Liver (tissue), 9 donors: ENCODE results near the gene ASPG. TPM values are rescaled to one million over a fixed set of nuclear protein-coding genes. Genes with fewer than 3 reads are reported as not detected.

Experiments used
- DNase-seq: peaks from one replicate; pipeline ENCODE4 v3.0.0-alpha.2; 2017; ENCODE audit warnings: low spot score
- H3K27ac ChIP-seq, 2 donors: one replicate each; pipeline ENCODE4 v1.7.0; 2013; ENCODE audit warnings: inconsistent platforms in 2 of 2, low read length in 2 of 2, control low read depth in 1 of 2, low read depth in 1 of 2, mild to moderate bottlenecking in 1 of 2
- H3K27me3 ChIP-seq, 4 donors: one replicate each; pipeline versions ENCODE4 v1.6.1 to v1.7.0; 2013; ENCODE audit warnings: low read length in 3 of 4, inconsistent platforms in 1 of 4, mild to moderate bottlenecking in 1 of 4, moderate library complexity in 1 of 4; ENCODE audit not compliant: control insufficient read depth in 4 of 4, insufficient read depth in 4 of 4
- H3K36me3 ChIP-seq, 4 donors: one replicate each; pipeline versions ENCODE4 v1.6.1 to v1.7.0; 2013; ENCODE audit warnings: low read length in 3 of 4, mild to moderate bottlenecking in 3 of 4, low read depth in 1 of 4, moderate library complexity in 1 of 4; ENCODE audit not compliant: control insufficient read depth in 4 of 4, insufficient read depth in 3 of 4
- H3K4me1 ChIP-seq, 4 donors: one replicate each; pipeline versions ENCODE4 v1.6.1 to v1.7.0; 2013; ENCODE audit warnings: low read length in 3 of 4, mild to moderate bottlenecking in 3 of 4, moderate library complexity in 1 of 4; ENCODE audit not compliant: control insufficient read depth in 4 of 4, insufficient read depth in 4 of 4
- H3K4me3 ChIP-seq, 3 donors: one replicate each; pipeline versions ENCODE4 v1.6.1 to v1.7.0; 2013; ENCODE audit warnings: low read length in 3 of 3, control low read depth in 1 of 3, low read depth in 1 of 3, mild to moderate bottlenecking in 1 of 3
- H3K9ac ChIP-seq, 2 donors: one replicate each; pipeline ENCODE4 v1.7.0; 2013; ENCODE audit warnings: low read length in 2 of 2, mild to moderate bottlenecking in 2 of 2, moderate library complexity in 2 of 2, control low read depth in 1 of 2, low read depth in 1 of 2
- H3K9me3 ChIP-seq, 4 donors: one replicate each; pipeline versions ENCODE4 v1.6.1 to v1.7.0; 2013; ENCODE audit warnings: low read length in 3 of 4; ENCODE audit not compliant: control insufficient read depth in 4 of 4
- ATF3 ChIP-seq: IDR thresholded peaks from 2 replicates; pipeline ENCODE4 v1.6.1; 2016; ENCODE audit warnings: antibody characterized with exemption
- CTCF ChIP-seq: fragments of 150-350 bp; IDR thresholded peaks from 2 replicates; pipeline ENCODE4 v1.5.1; 2017; ENCODE audit warnings: improper control_type of control experiment, low read depth, low read length; ENCODE audit not compliant: missing input control
- EGR1 ChIP-seq, 2 donors: IDR thresholded peaks; 2 replicates each; pipeline ENCODE4 v1.6.1; 2016 to 2018; ENCODE audit warnings: antibody characterized with exemption in 2 of 2, low read depth in 2 of 2
- FOXA1 ChIP-seq: IDR thresholded peaks from 2 replicates; pipeline ENCODE4 v1.6.1; 2016; ENCODE audit warnings: antibody characterized with exemption
- FOXA2 ChIP-seq: IDR thresholded peaks from 2 replicates; pipeline ENCODE4 v1.6.1; 2016; ENCODE audit warnings: antibody characterized with exemption
- HNF4A ChIP-seq, 2 donors: conservative IDR thresholded peaks; 2 replicates each; pipeline ENCODE4 v1.6.1; 2016; ENCODE audit warnings: antibody characterized with exemption in 2 of 2, mild to moderate bottlenecking in 2 of 2
- HNF4G ChIP-seq: IDR thresholded peaks from 2 replicates; pipeline ENCODE4 v1.6.1; 2016; ENCODE audit warnings: antibody characterized with exemption
- JUND ChIP-seq, 2 donors: IDR thresholded peaks; 2 replicates each; pipeline ENCODE4 v1.6.1; 2016; ENCODE audit warnings: antibody characterized with exemption in 2 of 2
- MAX ChIP-seq: IDR thresholded peaks from 2 replicates; pipeline ENCODE4 v1.6.1; 2016; ENCODE audit warnings: antibody characterized with exemption
- NR2F2 ChIP-seq: IDR thresholded peaks from 2 replicates; pipeline ENCODE4 v1.6.1; 2016; ENCODE audit warnings: antibody characterized with exemption
- RAD21 ChIP-seq, 2 donors: IDR thresholded peaks; 2 replicates each; pipeline ENCODE4 v1.6.1; 2016; ENCODE audit warnings: antibody characterized with exemption in 2 of 2, mild to moderate bottlenecking in 2 of 2
- RXRA ChIP-seq, 2 donors: IDR thresholded peaks; 2 replicates each; pipeline ENCODE4 v1.6.1; 2017 to 2018; ENCODE audit warnings: antibody characterized with exemption in 2 of 2, mild to moderate bottlenecking in 1 of 2
- SP1 ChIP-seq: IDR thresholded peaks from 2 replicates; pipeline ENCODE4 v1.6.1; 2018; ENCODE audit warnings: antibody characterized with exemption, mild to moderate bottlenecking
- TAF1 ChIP-seq: conservative IDR thresholded peaks from 2 replicates; pipeline ENCODE4 v1.6.1; 2016; ENCODE audit warnings: antibody characterized with exemption, mild to moderate bottlenecking
- YY1 ChIP-seq: IDR thresholded peaks from 2 replicates; pipeline ENCODE4 v1.6.1; 2016; ENCODE audit warnings: antibody characterized with exemption, mild to moderate bottlenecking
- ZBTB33 ChIP-seq: IDR thresholded peaks from 2 replicates; pipeline ENCODE4 v1.6.1; 2016; ENCODE audit warnings: antibody characterized with exemption
- WGBS: extraction: QIAGEN DNeasy Blood & Tissue Kit; methylation state at CpG from one replicate; pipeline ENCODE4 v1.1.7; 2013; 5-methylcytosine and 5-hydroxymethylcytosine counted together
- polyA plus RNA-seq, 2 donors: library from polyadenylated mRNA; stranded (reverse) in 1 of 2; unstranded in 1 of 2; fragments of 200-250 nt in 1 of 2; fragments of >200 nt in 1 of 2; fragmentation: Nextera tagmentation in 1 of 2; extraction: Ambion mirVana in 1 of 2; gene quantifications; one replicate each; pipeline versions ENCODE4 v1.2.1 to v1.2.3, GENCODE V29; 2013 to 2015
- total RNA-seq, 2 donors: library from RNA; depleted of rRNA; stranded (reverse); fragments of >200 nt; gene quantifications; one replicate each; pipeline ENCODE4 v1.2.3, GENCODE V29; 2014
- TF ChIP-seq, protein P1 (sequence below): IDR thresholded peaks from 2 replicates; pipeline ENCODE4 v1.6.1; 2016; ENCODE audit warnings: antibody characterized with exemption, mild to moderate bottlenecking
- donor health status: healthy.
- donor health status: healthy.
- donor health status: healthy.
- donor health status: healthy.
- donor health status: healthy.

The ASPG gene
- total and polyA plus RNA-seq, 4 donors, result 42.4 to 158 (median 110) TPM

GRCh38 chr14:104087505-104087904 is 2.0 kb downstream of the ASPG start:
- H3K4me3 ChIP-seq, result peak overlapping the region; percentile 34 to 63 (median 63)
- peaks cover 32 to 73% (median 49%) of the 10 kb centered on the region in 4 donors for H3K4me1 ChIP-seq
- TF ChIP-seq ATF3 (no peak), YY1 (no peak), CTCF (no peak), EGR1 (IDR thresholded peaks at IDR 0.05; ENCODE audit: low read depth in 2 of 2) (no peak), ZBTB33 (no peak)
- H3K27ac ChIP-seq, result peak overlapping the region; percentile 85 to 96
- WGBS, result 51% methylated on average over 17 of the region's 17 CpGs
- H3K9ac ChIP-seq, result peak overlapping the region; percentile 34 to 52
- no peaks in the 10 kb centered on the region for H3K36me3 ChIP-seq
- H3K9me3 ChIP-seq, result no peaks in the 10 kb centered on the region
- no peaks in the 10 kb centered on the region for H3K27me3 ChIP-seq
- no peak for DNase-seq

DNA sequence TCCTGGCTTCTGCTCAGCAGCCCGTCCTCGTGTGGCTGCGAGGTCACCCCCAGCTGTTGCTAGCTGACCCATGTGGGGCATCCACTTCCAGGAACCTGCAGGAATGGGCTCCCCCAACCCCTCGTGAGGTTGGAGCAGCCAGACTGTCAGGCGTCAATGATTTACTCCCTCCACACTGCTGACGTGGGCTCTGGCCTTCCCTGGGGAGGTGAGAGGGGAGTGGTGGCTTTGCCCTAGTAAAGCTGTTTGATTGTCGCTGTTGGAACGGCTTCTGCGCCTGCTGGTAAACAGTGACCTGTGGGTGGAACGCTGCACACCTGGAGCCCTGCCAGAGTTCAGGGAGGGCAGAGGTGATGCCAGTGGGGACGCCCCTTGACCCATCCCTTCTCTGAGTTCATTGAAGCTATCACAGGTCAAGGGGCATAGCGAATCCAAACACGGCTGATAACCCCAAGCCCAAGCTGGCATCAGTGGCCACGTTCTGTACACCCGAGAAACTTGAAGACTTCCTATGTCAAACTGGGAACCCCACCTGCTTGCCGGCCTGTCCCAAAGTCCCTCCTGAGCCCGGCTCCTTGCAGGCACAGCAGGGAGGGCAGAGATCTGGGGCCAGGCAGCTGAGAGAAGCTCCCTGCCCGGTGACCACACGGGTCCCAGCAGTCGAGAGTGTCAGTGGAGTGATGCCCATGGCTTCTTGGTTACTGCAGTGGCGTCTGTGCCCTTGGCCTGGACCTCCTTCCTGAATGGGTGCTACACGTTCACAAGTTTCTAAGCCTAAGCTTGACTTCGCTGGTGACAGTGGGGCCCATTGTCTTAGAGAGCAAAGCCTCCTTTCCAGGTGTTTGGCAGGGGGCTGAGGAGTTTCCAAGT is 2.7 kb downstream of the ASPG start:
- Histone ChIP-seq H3K4me3 (peak overlapping the region in 2 of 3 donors; percentile 34 to 63), H3K27ac (peak overlapping the region; percentile 85 to 96), H3K27me3 (no peaks in the 10 kb centered on the region), H3K9me3 (no peaks in the 10 kb centered on the region), H3K36me3 (no peaks in the 10 kb centered on the region), H3K9ac (peak overlapping the region in 1 of 2 donors; percentile 52), H3K4me1 (peaks cover 27 to 72% (median 46%) of the 10 kb centered on the region in 4 donors)
- peak; percentile 81 for DNase-seq
- WGBS, result 34% methylated on average over 23 of the region's 23 CpGs
- peak; percentile 87 for TF ChIP-seq YY1
- peak; percentile 96 for TF ChIP-seq HNF4A (conservative IDR thresholded peaks at IDR 0.05)
- peak; percentile 72 for TF ChIP-seq ATF3
- peak; percentile 91 for TF ChIP-seq FOXA2
- TF ChIP-seq JUND (IDR thresholded peaks at IDR 0.05), result peak; percentile 80 to 91
- TF ChIP-seq RXRA (IDR thresholded peaks at IDR 0.05), result peak; percentile 100
- TF ChIP-seq RAD21 (IDR thresholded peaks at IDR 0.05), result peak in 1 of 2 donors; percentile 32
- TF ChIP-seq CTCF, result no peak
- peak; percentile 53 for TF ChIP-seq TAF1
- TF ChIP-seq EGR1 (IDR thresholded peaks at IDR 0.05; ENCODE audit: low read depth in 2 of 2), result peak; percentile 72 to 97
- TF ChIP-seq MAX, result peak; percentile 96
- TF ChIP-seq SP1, result peak; percentile 99
- TF ChIP-seq, protein P1, sequence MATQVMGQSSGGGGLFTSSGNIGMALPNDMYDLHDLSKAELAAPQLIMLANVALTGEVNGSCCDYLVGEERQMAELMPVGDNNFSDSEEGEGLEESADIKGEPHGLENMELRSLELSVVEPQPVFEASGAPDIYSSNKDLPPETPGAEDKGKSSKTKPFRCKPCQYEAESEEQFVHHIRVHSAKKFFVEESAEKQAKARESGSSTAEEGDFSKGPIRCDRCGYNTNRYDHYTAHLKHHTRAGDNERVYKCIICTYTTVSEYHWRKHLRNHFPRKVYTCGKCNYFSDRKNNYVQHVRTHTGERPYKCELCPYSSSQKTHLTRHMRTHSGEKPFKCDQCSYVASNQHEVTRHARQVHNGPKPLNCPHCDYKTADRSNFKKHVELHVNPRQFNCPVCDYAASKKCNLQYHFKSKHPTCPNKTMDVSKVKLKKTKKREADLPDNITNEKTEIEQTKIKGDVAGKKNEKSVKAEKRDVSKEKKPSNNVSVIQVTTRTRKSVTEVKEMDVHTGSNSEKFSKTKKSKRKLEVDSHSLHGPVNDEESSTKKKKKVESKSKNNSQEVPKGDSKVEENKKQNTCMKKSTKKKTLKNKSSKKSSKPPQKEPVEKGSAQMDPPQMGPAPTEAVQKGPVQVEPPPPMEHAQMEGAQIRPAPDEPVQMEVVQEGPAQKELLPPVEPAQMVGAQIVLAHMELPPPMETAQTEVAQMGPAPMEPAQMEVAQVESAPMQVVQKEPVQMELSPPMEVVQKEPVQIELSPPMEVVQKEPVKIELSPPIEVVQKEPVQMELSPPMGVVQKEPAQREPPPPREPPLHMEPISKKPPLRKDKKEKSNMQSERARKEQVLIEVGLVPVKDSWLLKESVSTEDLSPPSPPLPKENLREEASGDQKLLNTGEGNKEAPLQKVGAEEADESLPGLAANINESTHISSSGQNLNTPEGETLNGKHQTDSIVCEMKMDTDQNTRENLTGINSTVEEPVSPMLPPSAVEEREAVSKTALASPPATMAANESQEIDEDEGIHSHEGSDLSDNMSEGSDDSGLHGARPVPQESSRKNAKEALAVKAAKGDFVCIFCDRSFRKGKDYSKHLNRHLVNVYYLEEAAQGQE, result peak; percentile 85
- TF ChIP-seq FOXA1, result peak; percentile 94
- TF ChIP-seq HNF4G, result peak; percentile 77
- peak; percentile 100 for TF ChIP-seq NR2F2
- TF ChIP-seq ZBTB33, result peak; percentile 94
